Esophagus muscularis mucosa (tissue), 3 donors: ENCODE results near the gene LRP2.

Source experiments
- POLR2A ChIP-seq: fragments of 450-650 bp; IDR thresholded peaks from one replicate; pipeline ENCODE4 v1.6.1; 2017; ENCODE audit warnings: antibody characterized with exemption, moderate library complexity, mild to moderate bottlenecking, low read depth
- POLR2AphosphoS5 ChIP-seq, 2 donors: sonication (generic); formaldehyde crosslinking; IDR thresholded peaks; one replicate each; pipeline ENCODE4 v1.6.1; 2017; ENCODE audit warnings: antibody characterized with exemption in 2 of 2
- TF ChIP-seq, protein P1 (sequence below), 3 experiments: fragments of 200-600 bp in 2 of 3; fragments of 450-650 bp in 1 of 3; sonication (generic) in 2 of 3; IDR thresholded peaks; one replicate each; pipeline ENCODE4 v1.5.1; 2017 to 2019; ENCODE audit warnings: antibody characterized with exemption in 3 of 3, mild to moderate bottlenecking in 2 of 3, moderate library complexity in 1 of 3

DNA sequence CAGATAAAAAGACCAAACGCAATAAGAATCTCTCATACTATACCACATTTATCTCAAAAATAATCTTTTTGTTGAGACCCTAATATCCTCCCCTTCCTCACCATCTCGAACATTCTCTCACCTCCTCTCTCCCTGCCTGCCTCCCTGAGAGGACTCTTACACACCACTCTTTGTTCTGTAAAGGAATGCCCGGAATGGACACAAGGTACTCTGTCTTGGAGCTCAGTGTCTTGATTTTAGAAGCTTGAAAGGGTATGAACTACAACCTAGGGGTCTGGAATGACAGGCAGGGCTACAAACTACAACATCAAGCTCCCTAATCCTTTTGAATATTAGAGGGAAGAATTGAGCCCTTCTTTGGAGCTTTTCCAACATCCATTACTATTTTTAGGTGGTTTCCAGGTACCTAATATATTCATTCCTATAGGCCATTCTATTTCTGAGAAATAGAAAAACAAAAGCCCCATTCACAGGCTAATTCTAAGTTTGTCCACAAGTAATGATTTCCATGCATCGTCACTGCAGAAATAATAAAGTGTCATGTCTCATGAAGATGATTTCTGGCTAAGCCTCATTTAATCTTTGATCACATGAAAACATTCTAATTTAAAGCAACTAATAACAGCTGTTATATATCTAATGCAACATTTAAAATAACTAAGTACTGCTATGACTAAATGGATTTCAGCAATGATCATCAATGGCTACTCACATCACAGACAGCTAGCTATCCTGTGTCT, 60.6 kb downstream of the LRP2 start:
- TF ChIP-seq POLR2A (no peak), POLR2AphosphoS5 (IDR thresholded peaks at IDR 0.05) (no peak)
- TF ChIP-seq, protein P1, sequence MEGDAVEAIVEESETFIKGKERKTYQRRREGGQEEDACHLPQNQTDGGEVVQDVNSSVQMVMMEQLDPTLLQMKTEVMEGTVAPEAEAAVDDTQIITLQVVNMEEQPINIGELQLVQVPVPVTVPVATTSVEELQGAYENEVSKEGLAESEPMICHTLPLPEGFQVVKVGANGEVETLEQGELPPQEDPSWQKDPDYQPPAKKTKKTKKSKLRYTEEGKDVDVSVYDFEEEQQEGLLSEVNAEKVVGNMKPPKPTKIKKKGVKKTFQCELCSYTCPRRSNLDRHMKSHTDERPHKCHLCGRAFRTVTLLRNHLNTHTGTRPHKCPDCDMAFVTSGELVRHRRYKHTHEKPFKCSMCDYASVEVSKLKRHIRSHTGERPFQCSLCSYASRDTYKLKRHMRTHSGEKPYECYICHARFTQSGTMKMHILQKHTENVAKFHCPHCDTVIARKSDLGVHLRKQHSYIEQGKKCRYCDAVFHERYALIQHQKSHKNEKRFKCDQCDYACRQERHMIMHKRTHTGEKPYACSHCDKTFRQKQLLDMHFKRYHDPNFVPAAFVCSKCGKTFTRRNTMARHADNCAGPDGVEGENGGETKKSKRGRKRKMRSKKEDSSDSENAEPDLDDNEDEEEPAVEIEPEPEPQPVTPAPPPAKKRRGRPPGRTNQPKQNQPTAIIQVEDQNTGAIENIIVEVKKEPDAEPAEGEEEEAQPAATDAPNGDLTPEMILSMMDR (IDR thresholded peaks at IDR 0.05), result no peak
